GM12874 (cell line): ENCODE results near the gene TMEM132D.

ENCODE experiments used
- CTCF ChIP-seq: IDR thresholded peaks from 2 replicates; pipeline ENCODE4 v1.5.1; 2011; ENCODE audit warnings: low read depth, mild to moderate bottlenecking, control low read depth, low read length, moderate library complexity; ENCODE audit not compliant: insufficient read depth

The TMEM132D gene

GRCh38 chr12:129532707-129533499 is 370.9 kb downstream of the TMEM132D start:
- no peak for TF ChIP-seq CTCF

- no peak for TF ChIP-seq CTCF
Measured at GRCh38 chr12:129532082-129532481, 371.7 kb downstream of the TMEM132D start.

DNA sequence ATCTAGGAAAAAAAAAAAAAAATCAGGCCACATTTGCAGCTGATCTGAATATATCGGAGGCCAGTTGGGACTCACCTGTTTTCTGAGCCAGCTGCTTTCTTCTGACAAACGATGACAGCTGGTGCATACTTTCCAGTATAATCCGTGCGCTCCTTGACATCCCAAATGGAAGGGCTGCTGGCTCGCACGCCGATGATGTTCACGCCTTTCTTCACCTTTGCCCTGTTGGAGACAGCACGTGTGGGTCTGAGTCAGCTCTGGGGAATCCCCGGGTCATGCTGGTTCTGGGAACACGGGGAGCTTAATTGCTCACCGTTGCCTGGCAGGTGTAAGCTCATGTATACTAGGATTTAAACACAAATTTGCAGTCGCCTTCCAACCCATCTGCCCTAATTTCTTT is 372.8 kb downstream of the TMEM132D start:
- no peak for TF ChIP-seq CTCF

GRCh38 chr12:129530517-129530916 is 373.3 kb downstream of the TMEM132D start:
- TF ChIP-seq CTCF: no peak

DNA sequence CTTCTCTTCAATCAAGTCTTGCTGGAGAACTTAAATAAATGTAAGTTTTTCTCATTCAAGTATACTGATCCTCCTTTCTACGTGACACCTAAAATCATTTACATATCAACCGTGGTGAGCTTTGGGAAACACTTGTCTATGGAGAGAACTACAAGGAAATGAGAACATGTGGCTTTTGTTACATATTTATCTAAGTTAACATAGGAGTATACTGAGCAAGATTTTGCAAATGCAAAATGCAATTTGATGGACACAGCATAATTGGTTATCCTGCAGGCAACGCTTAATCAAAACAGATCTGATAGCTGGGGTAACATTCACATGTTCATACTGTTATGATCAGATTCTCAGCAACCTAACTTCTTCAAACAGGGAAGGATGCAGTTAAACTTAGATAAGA is 376.3 kb downstream of the TMEM132D start:
- no peak for TF ChIP-seq CTCF

DNA sequence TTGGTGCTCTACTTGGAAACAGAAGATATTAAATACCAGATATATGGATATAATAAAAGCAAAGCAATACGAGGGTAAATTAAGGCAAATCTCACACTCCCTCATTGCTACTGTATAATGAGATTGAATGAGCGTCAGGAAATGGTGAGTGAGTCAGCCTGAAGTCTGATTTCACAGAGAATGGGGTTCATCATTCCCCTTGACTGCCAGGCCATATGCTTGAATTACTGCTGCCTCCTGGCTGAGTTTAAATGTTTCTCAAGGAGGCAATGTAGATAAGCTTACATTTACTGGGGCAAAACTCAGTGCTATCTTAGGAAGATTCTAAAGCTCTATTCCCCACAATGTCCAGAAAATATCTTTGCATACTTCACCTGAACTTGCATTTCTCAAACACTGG is 380.2 kb downstream of the TMEM132D start:
- no peak for TF ChIP-seq CTCF

DNA sequence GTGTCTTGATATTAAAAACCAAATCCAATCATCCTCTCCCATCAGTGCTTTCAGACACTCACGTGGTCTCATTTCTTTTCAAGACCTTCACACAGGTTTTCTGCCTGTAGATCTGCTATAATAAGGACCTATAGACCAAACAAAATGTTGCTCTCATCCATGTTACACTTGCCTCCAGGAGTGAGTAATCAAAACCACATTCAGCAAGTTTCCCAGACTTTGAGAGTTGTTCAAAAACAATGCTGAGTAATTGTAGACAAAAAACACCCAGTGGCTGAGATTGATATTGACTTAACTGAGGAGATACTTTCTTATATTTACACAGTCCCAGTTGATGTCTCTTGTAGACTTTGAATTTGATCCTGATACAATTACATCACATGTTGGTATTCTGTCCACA is 383.1 kb downstream of the TMEM132D start:
- TF ChIP-seq CTCF: no peak

- no peak for TF ChIP-seq CTCF
Measured at GRCh38 chr12:129503802-129504201, 400.0 kb downstream of the TMEM132D start.
